Bronchial epithelial cell (primary cell): ENCODE results near the gene RAB3GAP1. TPM values are rescaled to one million over a fixed set of nuclear protein-coding genes. Genes with fewer than 3 reads are reported as not detected.

Experiments used
- DNase-seq: peaks from one replicate; pipeline ENCODE4 v3.0.0-alpha.2; 2010; ENCODE audit warnings: low read depth
- FAIRE-seq: peaks from 2 replicates; lab custom pipeline; 2011; peaks lifted over from hg19 to GRCh38; lab: Jason Lieb, UNC
- H3K27me3 ChIP-seq: 2 replicates; pipeline ENCODE4 v1.5.1; 2011; ENCODE audit warnings: low read length; ENCODE audit not compliant: control insufficient read depth, insufficient read depth
- H3K36me3 ChIP-seq: 2 replicates; pipeline ENCODE4 v1.5.1; 2011; ENCODE audit warnings: low read length; ENCODE audit not compliant: control insufficient read depth, insufficient read depth
- H3K4me3 ChIP-seq: 2 replicates; pipeline ENCODE4 v1.5.1; 2011; ENCODE audit warnings: mild to moderate bottlenecking, low read depth, low read length, control low read depth
- CTCF ChIP-seq: IDR thresholded peaks from 2 replicates; pipeline ENCODE4 v1.5.1; 2011; ENCODE audit warnings: mild to moderate bottlenecking, moderate library complexity, low read length, control low read depth, inconsistent platforms; ENCODE audit not compliant: insufficient read depth, severe bottlenecking
- total RNA-seq: library from RNA; depleted of rRNA; stranded (reverse); fragments of >200 nt; gene quantifications from 2 replicates; pipeline ENCODE4 v1.2.1, GENCODE V29; 2014

The RAB3GAP1 gene
- 120 and 129 TPM in 2 replicates for total RNA-seq

GRCh38 chr2:135052042-135052876 is at the start of gene RAB3GAP1:
RAB3GAP1 (plus strand) TSS chr2:135052292; CDS start chr2:135052308, 16 bp downstream.
- DNase-seq, result peak; percentile 79
- Histone ChIP-seq H3K4me3 (peak within 1 kb of the TSS; percentile 65), H3K36me3 (no peaks in the 10 kb centered on the region), H3K27me3 (no peaks in the 10 kb centered on the region)
- FAIRE-seq, result no peak
- TF ChIP-seq CTCF, result no peak

- peaks cover 5% of the 10 kb centered on the region for H3K27me3 ChIP-seq
- DNase-seq, result no peak
- no peak overlapping the region for H3K4me3 ChIP-seq
- H3K36me3 ChIP-seq, result no peaks in the 10 kb centered on the region
- FAIRE-seq, result no peak
- TF ChIP-seq CTCF, result no peak
These were observed 49.3 kb upstream of the RAB3GAP1 start for GRCh38 chr2:135002836-135003235.

- H3K36me3 ChIP-seq, result no peaks in the 10 kb centered on the region
- peaks cover 5% of the 10 kb centered on the region for H3K27me3 ChIP-seq
- peak; percentile 88 for TF ChIP-seq CTCF
- FAIRE-seq, result peak; percentile 80
- no peak overlapping the region for H3K4me3 ChIP-seq
- DNase-seq, result peak; percentile 51
These were observed 47.9 kb upstream of the RAB3GAP1 start for GRCh38 chr2:135004005-135004746.

GRCh38 chr2:135005753-135006152 is 46.3 kb upstream of the RAB3GAP1 start:
- DNase-seq (no peak), FAIRE-seq (no peak)
- Histone ChIP-seq H3K36me3 (no peaks in the 10 kb centered on the region), H3K4me3 (no peak overlapping the region), H3K27me3 (peaks cover 5% of the 10 kb centered on the region)
- no peak for TF ChIP-seq CTCF

GRCh38 chr2:135009339-135009738 is 42.8 kb upstream of the RAB3GAP1 start:
- no peaks in the 10 kb centered on the region for H3K36me3 ChIP-seq
- TF ChIP-seq CTCF, result no peak
- no peak for FAIRE-seq
- H3K4me3 ChIP-seq, result no peak overlapping the region
- H3K27me3 ChIP-seq, result peaks cover 5% of the 10 kb centered on the region
- DNase-seq, result peak; percentile 4
